ENCODE results near the gene CCDC9B.

The CCDC9B gene

DNA sequence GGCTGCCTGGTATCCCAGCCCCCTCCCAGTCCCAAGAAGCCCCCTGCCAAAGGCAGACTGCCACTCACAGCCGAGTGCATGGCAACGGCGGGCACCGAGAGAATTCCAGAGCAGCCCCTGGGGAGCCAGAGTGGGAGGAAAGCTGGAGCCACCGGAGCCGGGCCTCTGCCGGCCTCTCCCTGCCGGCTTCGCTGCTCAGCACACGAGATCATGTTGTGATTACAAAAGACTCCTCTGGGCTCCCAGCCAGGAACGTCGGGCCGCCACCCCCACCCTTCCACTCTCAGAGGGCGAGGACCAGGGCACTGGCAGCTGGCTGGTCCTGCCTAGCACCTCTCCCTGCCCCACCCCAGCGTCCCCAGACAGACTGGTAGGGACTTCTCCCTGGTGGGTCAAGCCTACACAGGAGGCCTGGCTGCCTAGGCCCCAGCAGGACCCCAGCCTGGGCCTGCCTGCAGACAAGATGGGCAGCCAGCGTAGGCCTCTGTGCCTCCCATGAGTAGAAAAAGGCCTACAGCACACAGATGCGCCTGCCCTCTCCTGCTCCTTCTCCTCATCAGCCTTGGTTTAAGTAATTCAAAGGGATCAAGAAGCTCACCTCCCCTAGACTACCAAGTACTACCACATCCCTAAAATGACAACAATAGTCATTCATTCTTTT is at the start of gene CCDC9B:
TSS of gene CCDC9B (minus strand) at position 200 of the 661 bp plus-strand sequence. CDS start at position 80, 120 bp downstream.
- TF ChIP-seq ZFX (IDR thresholded peaks at IDR 0.05; ENCODE audit: borderline replicate concordance) = no peak
- TF ChIP-seq, protein P1, sequence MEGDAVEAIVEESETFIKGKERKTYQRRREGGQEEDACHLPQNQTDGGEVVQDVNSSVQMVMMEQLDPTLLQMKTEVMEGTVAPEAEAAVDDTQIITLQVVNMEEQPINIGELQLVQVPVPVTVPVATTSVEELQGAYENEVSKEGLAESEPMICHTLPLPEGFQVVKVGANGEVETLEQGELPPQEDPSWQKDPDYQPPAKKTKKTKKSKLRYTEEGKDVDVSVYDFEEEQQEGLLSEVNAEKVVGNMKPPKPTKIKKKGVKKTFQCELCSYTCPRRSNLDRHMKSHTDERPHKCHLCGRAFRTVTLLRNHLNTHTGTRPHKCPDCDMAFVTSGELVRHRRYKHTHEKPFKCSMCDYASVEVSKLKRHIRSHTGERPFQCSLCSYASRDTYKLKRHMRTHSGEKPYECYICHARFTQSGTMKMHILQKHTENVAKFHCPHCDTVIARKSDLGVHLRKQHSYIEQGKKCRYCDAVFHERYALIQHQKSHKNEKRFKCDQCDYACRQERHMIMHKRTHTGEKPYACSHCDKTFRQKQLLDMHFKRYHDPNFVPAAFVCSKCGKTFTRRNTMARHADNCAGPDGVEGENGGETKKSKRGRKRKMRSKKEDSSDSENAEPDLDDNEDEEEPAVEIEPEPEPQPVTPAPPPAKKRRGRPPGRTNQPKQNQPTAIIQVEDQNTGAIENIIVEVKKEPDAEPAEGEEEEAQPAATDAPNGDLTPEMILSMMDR (IDR thresholded peaks at IDR 0.05) = no peak
- peak within 1 kb of the TSS; percentile 31; the same call in 1 of the 2 replicates for H3K27ac ChIP-seq

DNA sequence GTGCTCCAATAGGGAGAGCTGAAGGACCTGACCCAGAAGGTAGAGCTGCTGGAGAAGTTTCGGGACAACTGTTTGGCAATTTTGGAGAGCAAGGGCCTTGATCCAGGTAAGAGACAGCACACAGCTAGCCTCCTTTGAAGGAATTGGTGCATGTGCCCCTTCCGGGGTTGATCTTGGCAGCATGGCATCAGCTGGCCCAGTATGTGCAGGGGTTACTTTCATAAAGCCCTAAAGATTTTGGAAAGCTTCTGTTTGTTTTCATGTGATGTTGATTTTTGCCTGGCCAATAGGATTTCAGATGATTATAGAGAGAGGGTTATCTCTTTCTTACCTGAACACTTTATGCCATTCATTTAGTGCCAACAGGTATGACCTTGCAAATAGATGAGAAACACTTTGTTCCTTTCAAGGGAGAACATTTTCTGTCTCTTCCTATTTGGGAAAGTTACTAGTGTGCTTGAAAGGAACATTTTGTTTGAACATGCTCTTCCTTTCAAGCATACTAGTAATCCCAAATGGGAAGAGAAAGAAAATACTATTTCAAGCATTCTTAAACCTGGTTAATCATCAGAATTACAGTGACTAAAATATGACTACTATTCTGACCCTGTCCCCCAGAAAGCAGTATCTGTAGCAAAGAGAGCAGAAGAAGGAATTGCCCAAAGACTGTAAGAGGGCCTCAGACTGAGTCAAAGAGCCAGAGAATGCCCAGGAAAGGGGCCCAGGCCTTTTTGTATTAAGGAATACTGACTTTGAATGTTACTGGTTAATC is 49.3 kb upstream of the CCDC9B start:
- TF ChIP-seq ZFX (IDR thresholded peaks at IDR 0.05; ENCODE audit: borderline replicate concordance) = no peak
- TF ChIP-seq, protein P1 (IDR thresholded peaks at IDR 0.05) = no peak
- peak overlapping the region; percentile 46 for H3K27ac ChIP-seq

DNA sequence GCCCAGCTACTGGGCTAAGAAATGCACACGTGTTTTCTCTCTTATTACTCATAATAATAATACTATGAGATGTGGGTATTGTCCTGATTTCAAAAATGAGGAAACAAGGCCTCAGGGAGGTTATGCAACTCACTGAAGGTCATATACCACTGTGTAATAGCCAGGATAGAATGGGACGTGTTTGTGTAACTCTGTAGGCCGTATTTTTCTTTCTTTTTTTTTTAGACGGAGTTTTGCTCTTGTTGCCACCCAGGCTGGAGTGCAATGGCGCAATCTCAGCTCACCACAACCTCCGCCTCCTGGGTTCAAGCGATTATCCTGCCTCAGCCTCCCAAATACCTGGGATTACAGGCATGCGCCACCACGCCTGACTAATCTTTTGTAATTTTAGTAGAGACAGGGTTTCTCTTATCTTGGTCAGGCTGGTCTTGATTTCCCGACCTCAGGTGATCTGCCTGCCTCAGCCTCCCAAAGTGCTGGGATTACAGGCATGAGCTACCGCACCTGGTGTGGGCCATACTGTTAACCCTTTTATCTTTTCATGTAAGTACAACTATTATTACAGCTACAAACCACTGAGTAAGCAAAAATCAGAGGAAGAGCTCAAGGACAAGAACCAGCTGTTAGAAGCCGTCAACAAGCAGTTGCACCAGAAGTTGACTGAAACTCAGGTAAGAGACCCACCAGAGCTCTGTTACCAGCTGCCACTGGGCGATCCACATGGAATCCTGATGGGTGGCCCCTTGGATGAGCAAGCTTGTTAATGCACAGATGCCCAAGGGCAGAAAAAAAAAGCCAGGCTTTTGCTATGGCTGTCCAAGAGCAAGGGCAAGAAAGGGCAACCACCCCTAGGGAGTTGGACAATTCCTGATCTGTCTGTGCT is 48.4 kb upstream of the CCDC9B start:
- TF ChIP-seq ZFX (IDR thresholded peaks at IDR 0.05; ENCODE audit: borderline replicate concordance) = no peak
- TF ChIP-seq, protein P1 (IDR thresholded peaks at IDR 0.05) = no peak
- H3K27ac ChIP-seq = peak overlapping the region; percentile 46; the same call in 1 of the 2 replicates

DNA sequence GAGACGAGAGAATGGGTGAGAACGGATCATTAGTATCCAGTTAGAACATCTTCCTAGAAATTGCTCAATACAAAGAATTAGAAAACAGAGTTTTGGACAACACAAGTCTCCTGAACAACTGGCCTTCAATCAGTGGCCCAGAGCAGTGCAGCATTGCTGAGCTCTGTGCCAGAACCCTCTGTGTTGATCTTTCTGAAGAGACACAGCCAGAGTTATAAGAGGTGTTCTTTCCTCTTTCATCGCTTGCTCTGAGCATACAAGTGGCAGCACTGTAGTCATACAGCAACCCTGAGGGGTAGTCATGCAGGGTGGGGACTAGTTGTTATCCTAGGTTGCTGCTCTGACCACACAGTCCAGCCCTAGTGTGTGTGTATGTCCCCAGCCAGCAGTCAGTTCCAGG is 45.7 kb upstream of the CCDC9B start:
- TF ChIP-seq ZFX (IDR thresholded peaks at IDR 0.05; ENCODE audit: borderline replicate concordance) = no peak
- TF ChIP-seq, protein P1 (IDR thresholded peaks at IDR 0.05) = no peak
- no peak overlapping the region for H3K27ac ChIP-seq

DNA sequence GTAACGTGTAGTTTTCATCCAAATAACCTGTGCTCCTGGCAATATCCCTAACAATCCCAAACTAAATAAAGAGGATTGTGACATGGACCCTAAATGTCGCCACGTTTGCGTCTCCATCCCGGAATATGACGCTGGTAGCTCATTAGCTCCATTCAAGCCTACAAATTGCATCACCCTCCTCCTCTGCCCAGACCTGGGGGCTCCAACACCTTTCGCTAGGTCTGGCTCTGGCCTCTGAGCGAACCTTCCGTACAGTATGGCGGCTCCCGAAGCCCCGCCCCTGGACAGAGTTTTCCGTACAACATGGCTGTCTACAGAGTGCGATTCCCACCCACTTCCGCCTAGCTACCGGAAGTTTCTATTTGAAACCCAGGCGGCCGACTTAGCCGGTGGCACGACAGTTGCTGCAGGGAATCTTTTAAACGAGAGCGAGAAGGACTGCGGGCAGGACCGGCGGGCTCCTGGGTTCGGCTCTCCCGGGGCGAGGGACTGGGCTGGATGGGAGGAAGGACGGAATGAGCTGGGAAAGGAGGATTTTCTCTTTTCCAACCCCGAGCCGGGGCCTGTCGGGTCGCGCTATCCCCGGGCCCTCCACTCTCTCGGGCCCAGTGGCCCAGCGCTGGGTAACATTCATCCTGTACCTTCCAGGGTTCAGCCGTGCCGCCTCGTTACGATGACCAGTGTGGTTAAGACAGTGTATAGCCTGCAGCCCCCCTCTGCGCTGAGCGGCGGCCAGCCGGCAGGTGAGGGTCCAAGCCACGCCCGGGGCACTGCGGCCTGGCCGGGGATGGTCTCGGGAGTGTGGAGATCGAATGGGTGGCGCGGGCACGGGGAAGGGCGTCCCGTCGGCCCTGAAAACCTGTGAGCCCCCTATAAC is 42.1 kb upstream of the CCDC9B start, which contains the start of gene KNSTRN:
TSS of gene KNSTRN (plus strand) at position 142 of the 877 bp plus-strand sequence. CDS start at position 257, 115 bp downstream.
- H3K27ac ChIP-seq = peak within 1 kb of the TSS; percentile 75

More for the DNA sequence above, 42.1 kb upstream of the CCDC9B start, which contains the start of gene KNSTRN:
- TF ChIP-seq, protein P1 (IDR thresholded peaks at IDR 0.05) = no peak
- no peak for TF ChIP-seq ZFX (IDR thresholded peaks at IDR 0.05; ENCODE audit: borderline replicate concordance)

All from 22Rv1 (cell line).